ENCODE results near the gene AZGP1. TPM values are rescaled to one million over a fixed set of nuclear protein-coding genes. Genes with fewer than 3 reads are reported as not detected.
A peak's percentile ranks its signal among the peaks of the same experiment; 100 is the strongest.
"Not testable (repeated sequence)": the region's sequence is repeated elsewhere in the genome, so short reads cannot be mapped to it uniquely, and the experiment has no call there.

Gene AZGP1
- total RNA-seq (2014; rRNA removed; shearing (Covaris generic)), result 1.3 and 3.5 TPM in 2 replicates

DNA sequence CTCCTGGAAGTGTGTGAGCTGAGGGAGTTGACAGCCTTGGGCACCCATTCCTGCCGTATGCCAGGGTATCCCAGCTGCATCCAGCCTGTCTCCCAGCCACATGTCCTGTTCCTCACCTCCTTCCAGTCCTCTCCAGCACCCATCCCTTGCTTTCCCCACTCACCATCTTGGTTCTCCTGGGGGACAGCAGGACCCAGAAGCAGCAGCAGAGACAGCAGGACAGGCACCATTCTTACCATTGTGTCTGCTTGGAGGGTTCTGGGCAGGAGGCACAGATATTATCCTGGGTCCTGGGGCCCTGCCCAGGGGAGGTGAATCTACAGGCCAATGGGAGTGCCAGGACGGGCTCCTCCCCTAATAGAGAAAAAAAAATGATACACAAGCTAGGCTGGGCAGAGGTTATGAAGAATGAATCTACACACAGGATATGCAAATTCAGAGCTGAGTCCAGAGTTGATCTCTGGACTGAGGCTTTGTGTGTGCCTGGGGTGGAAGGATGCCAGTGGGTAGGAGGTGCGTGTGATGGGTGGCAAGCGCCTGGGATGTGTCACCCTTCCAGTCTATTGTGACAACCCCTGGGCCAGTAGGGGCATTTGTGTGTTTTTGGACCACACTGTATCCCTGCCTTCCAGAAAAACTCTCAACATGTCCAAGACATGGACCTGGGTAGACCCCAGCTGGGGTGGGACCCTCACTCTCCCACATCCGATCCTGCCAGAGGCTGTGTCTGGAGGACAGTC is at the start of gene AZGP1:
Gene AZGP1, minus strand, starts transcription at position 250 of the 740 bp plus-strand sequence. Its CDS starts 11 bp downstream, at position 239.
- DNase-seq (ENCODE audit: low spot score), result no peak

DNA sequence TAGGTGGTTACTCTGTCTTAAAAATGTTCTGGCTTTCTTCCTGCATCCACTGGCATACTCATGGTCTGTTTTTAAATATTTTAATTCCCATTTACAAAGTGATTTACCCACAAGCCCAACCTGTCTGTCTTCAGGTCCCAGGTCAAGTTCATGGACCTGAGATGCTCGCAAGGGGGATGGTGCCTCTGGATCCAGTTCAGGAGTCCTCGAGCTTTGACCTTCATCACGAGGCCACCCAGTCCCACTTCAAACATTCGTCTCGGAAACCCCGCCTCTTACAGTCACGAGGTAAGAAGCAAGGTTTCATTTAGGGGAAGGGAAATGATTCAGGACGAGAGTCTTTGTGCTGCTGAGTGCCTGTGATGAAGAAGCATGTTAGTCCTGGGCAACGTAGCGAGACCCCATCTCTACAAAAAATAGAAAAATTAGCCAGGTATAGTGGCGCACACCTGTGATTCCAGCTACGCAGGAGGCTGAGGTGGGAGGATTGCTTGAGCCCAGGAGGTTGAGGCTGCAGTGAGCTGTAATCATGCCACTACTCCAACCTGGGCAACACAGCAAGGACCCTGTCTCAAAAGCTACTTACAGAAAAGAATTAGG is 48.3 kb upstream of the AZGP1 start:
- no peak for DNase-seq (ENCODE audit: low spot score)

DNA sequence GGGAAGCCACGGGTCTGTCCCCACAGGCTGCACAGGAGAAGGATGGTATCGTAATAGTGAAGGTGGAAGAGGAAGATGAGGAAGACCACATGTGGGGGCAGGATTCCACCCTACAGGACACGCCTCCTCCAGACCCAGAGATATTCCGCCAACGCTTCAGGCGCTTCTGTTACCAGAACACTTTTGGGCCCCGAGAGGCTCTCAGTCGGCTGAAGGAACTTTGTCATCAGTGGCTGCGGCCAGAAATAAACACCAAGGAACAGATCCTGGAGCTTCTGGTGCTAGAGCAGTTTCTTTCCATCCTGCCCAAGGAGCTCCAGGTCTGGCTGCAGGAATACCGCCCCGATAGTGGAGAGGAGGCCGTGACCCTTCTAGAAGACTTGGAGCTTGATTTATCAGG is 47.7 kb upstream of the AZGP1 start:
- DNase-seq (ENCODE audit: low spot score), result no peak

DNA sequence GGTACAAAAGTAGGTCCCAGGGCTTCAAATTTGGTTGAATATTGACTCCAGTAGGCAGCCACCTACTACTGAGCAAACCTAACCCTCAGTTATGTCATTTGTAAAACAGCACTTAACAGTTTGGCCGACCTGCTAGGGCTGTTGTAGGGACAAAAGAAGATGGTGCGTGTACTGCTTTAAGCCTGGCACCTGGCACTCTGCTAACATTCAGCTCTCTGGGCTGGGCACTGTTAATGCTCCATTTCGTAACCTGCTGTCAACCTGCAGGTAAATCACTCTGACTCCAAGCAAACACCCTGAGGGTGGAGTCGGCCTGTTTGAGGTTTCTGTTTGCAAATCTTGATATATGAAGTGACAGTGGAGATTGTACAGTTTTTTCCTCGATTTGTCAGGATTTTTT is 46.8 kb upstream of the AZGP1 start:
- DNase-seq (ENCODE audit: low spot score), result no peak

DNA sequence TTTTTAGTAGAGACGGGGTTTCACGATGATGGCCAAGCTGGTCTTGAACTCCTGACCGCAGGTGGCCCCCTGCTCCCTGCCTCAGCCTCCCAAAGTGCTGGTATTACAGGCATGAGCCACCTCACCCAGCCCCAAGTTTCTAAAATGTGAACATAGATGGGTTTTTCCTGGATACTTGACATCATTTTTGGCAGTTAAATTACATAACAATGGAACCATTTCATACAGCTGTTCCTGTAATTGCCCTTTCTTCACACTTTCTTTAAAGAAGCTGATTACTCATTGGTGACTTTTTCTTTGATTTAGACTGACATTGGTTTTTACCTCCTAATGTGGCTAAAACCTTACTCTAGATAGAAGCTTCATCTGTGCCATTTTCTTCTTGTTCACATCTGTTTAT is 45.5 kb upstream of the AZGP1 start:
- DNase-seq (ENCODE audit: low spot score), result no peak

DNA sequence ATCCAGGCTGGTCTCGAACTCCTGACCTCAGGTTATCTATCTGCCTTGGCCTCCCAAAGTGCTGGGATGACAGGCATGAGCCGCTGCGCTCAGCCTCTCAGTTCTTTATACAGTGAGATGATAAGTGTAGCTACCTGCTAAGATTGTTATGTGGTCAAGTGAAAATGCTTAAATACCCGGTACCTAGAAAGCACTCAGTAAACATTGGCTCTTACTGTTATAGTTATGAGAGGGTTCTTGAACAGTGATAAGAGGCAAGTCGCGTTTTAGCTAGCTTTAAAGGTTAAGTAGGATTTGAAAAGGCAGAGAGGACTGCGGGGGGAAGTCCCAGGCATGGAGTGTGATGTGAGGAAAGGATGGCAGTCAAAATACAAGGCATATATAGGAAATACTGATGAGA is 44.1 kb upstream of the AZGP1 start:
- no peak for DNase-seq (ENCODE audit: low spot score)

DNA sequence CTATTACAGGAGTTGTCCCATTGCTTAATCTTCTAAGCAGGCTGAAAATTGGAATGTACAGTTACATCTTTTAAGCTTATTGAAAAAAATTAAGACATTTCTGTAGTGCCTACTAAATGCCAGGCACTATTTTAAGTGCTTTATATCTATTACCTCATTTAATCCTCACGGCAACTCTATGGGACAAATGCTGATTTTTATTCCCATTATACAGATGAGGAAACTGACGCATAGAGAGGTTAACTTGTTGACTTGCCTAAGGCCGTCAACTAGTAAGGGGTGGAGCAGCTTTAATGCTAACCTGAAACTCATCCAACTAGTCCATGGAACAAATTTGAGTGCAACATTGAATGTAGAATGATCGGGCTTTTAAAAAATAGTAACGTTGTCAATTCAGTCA is 42.0 kb upstream of the AZGP1 start:
- DNase-seq (ENCODE audit: low spot score), result no peak

DNA sequence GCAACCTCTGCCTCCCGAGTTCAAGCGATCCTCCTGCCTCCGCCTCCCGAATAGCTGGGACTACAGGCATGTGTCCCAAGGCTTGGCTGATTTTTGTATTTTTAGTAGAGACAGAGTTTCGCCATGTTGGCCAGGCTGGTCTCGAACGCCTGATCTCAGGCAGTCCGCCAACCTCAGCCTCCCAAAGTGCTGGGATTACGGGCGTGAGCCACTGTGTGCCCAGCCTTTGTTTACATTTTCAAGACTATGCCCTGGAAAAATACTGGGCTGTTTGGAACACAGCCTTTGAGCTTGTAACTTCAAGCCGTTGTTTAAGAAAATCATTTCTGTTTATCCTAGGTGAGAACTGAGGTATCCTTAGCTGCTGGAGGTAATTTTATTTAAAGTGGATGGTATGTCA is 41.5 kb upstream of the AZGP1 start:
- peak; percentile 25 for DNase-seq (ENCODE audit: low spot score)

DNA sequence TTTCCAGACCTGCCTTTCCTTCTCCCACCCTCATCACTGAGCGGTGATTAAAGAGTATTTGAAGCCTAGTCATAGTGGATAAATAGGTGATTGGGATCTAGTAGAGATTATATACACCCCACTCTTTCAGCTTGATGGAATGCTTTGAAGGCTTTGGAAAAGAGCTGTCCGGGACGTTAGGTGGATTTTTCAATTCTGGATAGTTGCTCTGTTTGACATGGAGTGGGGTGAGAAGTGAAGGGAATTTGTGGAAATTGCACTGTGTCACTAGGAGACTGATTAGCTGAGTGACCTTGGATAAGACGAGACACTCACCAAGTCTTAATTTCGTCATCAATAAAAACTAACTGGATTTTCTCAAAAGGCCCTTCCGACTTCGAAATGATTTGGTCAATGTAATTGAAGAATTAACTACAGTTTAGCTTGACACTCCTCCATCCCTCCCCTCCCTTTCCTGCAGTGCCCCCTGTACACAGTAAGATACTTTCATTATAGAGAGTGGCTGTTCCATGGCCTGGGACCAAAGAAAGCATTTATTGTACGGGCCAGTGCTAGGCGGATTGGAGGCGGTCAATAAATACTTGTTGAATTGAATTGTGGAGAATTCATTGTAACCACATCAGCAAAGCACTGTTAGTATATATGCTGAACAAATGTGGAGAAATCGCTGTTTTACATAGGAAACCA is 40.5 kb upstream of the AZGP1 start:
- no peak for DNase-seq (ENCODE audit: low spot score)

DNA sequence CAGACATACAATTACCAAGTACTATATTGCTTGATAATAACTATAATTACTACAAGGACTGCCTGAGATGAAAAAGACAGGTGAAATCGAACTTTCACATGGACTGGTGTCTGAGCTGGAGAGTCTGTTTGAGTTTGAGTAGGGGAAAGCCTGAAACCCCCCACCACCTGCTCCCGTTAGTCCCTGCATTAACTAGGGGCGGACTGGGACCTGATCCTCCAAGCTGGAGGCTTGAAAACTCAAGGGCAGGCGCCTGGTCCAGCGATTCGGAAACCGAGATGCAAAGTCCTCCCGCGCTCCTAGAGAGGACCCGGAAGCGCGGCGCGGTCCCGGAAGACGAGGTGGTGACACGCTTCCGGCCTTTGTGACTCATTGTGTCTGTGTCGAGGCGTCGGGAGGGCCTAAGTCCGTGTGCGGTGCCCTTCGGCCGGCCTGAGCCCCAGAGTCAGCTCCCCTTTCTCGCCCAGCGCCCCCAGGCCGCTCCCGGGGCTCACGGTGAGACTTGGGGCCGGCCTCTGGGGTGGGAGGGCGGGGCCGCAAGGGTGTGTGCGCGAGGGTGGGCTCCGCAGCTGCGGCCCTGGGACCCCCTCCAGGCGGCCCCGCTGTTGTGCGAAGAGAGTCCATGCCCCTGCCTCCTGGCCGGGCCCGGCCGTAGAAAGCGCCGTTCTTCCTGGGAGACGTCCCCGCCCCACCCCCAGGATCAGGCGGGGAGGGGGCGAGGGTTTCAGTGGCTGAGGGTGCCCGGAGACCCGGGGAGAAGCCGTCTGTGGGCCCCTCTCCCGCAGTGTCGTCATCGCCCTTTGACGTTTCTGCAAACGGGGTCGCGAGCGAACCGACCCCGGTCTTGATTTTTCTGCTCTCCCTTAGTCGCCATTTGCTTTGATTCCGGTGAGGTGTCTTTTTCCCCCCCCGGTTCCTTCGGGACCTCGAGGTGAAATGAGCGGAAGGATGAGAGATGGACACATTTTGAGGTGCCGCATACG is 39.7 kb upstream of the AZGP1 start, which contains the start of gene ZKSCAN1:
Gene ZKSCAN1, plus strand, starts transcription at position 365 of the 983 bp plus-strand sequence. CDS start 7,911 bp downstream, outside the sequence.
- peak; percentile 92 for DNase-seq (ENCODE audit: low spot score)

DNA sequence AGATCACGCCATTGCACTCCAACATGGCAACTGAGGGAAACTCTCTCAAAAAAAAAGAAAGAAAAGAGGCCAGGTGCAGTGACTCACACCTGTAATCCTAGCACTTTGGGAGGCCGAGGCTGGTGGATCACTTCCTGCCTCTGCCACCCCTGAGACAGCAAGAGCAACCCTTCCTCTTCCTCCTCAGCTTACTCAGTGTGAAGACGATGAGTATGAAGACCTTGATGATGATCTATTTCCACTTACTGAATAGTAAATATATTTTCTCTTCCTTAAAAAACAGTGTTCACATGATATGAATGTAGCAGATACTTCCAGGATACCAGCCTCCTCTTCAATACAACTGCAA is 37.5 kb upstream of the AZGP1 start:
- DNase-seq (ENCODE audit: low spot score), result no peak

DNA sequence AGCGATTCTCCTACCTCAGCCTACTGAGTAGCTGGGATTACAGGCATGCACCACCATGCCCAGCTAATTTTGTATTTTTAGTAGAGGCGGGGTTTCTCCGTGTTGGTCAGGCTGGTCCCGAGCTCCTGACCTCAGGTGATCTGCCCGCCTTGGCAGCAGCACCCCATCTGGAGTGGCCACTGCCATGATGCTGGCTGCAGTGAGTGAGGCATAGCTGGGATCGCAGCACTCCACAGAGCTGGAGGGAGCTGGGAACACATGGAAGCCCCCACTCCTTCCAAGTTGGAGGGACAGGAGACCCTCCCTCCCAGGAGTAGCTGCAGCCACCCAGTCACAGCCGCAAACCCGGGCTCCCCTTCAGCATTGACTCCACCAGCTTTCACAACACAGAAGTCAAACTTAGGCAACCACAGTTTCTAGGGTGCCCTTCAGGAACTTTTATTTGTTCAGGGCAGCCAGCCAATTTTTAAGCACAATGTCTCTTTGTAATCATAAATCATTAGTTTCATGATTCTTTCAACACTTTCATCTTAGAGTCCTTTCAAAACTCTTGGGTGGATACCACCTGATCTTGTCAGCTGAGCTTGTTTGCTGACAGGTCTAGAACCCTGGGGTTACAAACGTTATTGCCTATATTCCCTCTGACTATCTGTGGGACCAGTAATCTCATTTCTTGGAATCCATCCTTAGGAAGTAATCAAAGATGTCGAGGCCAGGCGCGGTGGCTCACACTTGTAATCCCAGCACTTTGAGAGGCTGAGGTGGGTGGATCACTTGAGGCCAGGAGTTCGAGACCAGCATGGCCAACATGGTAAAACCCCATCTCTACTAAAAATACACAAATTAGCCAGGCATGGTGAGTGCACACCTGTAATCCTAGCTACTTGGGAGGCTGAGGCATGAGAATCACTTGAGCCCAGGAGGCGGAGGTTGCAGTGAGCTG is 36.8 kb upstream of the AZGP1 start:
- DNase-seq (ENCODE audit: low spot score), result not testable (repeated sequence)

DNA sequence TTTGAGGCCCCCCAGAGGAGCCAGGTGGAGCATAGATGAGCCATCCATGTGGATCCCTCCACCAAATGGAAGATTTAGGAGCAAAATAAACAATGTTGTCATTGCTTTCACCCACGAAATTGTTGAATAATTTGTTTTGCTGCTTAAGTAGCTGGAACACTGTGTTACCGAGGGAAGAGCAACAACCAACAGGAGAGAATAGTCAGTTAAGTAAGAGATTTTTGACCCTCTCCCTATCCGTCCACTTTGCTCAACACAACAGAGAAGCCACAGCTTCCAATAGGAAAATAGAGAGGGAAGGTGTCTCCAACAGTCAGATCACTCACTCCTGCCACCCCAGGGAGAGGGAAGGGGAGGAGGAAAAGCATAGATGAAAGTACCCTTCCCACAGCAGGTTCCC is 35.7 kb upstream of the AZGP1 start:
- DNase-seq (ENCODE audit: low spot score), result no peak

DNA sequence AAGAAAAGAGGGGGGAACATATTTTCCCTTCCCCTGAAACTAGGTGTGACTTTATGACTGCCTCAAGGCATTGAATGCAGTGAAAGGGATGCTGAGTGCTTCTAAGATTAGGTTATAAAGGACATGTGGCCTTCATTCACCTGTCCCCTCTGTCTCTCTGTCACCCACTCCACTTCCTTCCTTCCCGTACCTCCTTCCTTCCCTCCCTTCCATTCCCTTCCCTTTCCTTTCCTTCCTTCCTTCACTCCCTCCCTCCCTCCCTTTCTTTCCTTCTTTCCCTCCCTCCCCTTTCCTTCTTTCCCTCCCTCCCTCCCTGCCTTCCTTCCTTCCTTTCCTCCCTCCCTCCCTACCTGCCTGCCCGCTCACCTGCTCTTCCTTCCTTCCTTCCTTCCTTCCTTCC is 35.1 kb upstream of the AZGP1 start:
- DNase-seq (ENCODE audit: low spot score), result no peak

DNA sequence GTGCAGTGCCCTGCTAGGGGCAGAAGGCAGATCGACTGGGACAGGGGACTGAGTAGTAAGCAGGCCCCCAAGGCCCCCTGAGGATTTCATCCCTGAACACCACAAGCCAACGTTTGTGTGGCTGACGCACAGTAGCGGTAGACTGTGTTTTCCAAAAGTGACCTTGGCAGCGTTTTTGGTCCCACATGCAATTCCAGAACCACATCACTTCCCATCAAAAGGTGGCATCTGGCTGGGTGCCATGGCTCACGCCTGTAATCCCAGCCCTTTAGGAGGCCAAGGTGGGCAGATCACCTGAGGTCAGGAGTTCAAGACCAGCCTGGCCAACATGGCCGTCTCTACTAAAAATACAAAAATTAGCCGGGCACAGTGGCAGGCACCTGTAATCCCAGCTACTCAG is 34.1 kb upstream of the AZGP1 start:
- DNase-seq (ENCODE audit: low spot score), result not testable (repeated sequence)

DNA sequence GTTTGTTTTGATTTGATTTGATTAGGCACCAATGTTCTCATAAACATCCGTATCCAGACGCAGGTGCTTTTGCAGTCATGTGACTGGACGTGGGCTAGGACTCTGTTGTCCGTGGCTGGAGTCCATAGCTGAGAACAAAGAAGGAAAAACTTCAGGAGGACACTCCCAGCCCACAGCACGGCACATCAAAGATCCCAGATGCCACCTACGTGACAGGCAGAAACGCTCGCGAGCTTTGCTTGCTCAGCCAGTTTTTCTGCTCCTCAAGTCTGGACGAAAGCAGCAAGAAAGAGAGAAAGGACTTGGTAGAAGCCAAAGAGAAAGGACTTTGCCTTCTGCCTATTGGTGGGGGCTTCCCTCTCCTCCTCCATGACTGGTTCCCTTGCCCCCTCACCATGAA is 32.7 kb upstream of the AZGP1 start:
- no peak for DNase-seq (ENCODE audit: low spot score)

DNA sequence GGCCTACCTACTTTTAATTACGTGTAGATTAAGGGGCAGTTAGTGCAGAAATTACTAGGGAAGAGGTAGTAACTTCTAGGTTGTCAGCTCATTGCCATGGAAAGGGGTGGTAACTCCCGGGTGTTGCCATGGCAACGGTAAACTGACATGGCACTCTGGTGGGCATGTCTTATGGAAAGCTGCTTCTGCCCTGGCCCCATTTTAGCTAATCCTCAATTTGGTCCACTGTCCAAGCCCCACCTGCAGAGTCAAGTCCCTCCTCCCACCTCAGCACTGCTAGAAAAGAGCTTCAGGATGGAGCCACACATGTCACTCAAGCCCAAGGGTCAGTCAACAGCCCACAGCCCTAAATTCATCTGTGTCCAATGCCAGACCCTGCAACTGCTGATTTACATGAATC is 32.1 kb upstream of the AZGP1 start:
- DNase-seq (ENCODE audit: low spot score), result no peak

DNA sequence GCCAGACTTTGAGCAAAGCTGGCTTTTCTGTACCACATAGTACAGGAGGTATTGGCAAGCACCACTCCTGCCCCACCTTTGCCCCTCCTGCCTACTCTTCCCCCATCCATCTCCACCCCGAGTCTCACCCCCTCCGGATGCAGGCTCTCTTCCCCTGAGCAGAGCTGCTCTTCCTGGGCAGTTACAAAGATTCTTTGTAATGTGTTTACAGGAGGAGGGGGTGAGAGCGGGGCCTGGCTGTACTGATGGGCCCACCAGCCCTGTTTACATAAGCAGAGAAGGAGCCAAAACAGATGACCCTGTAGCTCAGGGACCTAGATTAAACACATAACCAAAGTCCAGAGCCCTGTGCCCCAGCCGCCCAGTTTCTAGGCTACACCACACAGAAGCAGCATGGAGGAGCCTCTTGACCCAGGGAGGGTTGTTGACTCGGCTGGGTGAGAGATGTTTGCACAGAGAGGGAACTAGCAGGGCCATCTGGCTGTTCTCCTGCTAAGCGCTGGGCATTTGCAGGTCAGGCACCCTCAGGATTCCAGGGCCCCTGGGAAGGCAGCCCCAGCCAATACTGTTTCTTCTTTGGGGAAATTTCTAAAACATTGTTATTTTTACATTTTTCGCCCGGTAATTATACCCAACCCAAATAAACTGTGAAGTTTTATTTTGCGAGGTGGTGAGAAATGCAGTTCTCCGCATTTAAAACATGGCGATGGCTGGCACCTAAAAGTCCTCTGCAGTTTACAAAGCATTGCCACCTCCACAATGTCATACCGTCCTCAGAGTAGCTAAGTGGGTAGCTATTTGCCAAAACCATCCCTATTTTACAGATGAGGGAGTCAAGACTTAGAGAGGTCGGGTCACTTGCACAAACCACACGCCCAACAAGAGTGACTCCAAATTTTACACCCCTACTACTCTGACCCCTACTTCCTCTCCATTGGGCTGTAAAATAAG is 28.2 kb upstream of the AZGP1 start:
- DNase-seq (ENCODE audit: low spot score), result no peak

DNA sequence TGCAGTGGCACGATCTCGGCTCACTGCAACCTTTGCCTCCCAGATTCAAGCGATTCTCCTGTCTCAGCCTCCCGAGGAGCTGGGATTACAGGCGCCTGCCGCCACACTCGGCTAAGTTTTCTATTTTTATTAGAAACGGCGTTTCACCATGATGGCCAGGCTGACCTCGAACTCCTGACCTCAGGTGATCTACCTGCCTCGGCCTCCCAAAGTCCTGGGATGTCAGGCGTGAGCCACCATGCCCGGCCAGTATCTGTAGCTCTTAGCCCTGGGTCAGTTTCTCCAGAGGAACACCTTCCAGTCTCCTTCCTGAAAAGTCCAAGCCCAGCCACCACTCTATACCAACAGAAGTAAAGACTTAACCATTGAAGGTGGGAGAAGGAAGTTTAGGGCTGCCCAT is 24.4 kb upstream of the AZGP1 start:
- no peak for DNase-seq (ENCODE audit: low spot score)

All from H4 (cell line).